ENCODE results near the gene KDSR.

DNA sequence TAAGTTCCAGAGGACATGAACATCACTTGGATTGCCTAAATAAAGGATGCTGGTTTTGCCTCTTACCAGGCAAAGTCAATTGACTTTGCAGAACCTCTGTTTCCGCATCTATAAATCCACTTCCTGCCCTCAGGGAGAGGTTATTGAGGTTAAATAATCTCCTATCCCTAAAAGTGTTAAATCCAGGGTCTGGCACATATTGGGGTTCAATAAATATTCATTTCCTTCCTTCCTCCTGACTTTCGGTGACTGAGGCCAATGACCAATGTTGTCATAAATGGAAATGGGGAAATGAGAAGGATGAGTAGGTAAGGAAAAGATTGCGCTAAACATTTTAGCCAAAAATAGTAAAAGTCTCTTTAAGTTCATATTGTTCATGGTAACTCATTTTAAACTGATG lies 63.5 kb downstream of the KDSR start:
- no peak for TF ChIP-seq CTCF (IDR thresholded peaks at IDR 0.05)
- no peak for TF ChIP-seq POLR2A (IDR thresholded peaks at IDR 0.05)

All from body of pancreas (tissue), 4 donors.